SU-DHL-6 (cell line): ENCODE data around the gene PNPLA6.
"Not testable (repeated sequence)": the region's sequence is repeated elsewhere in the genome, so short reads cannot be mapped to it uniquely, and the experiment has no call there.

Experiments used
- EZH2phosphoT487 ChIP-seq: fragments of 200-600 bp; sonication (generic), shearing (Covaris generic); conservative IDR thresholded peaks from 2 replicates; pipeline ENCODE4 v1.6.1; 2018; ENCODE audit warnings: mild to moderate bottlenecking, antibody characterized with exemption, low read length, moderate library complexity, mixed read lengths
- TF ChIP-seq, protein P1 (sequence below): fragments of 200-600 bp; sonication (generic); IDR thresholded peaks from one replicate; pipeline ENCODE4 v1.5.1; 2017; ENCODE audit warnings: antibody characterized with exemption, mild to moderate bottlenecking, low read length, moderate library complexity; ENCODE audit not compliant: insufficient read depth, poor library complexity, severe bottlenecking

DNA sequence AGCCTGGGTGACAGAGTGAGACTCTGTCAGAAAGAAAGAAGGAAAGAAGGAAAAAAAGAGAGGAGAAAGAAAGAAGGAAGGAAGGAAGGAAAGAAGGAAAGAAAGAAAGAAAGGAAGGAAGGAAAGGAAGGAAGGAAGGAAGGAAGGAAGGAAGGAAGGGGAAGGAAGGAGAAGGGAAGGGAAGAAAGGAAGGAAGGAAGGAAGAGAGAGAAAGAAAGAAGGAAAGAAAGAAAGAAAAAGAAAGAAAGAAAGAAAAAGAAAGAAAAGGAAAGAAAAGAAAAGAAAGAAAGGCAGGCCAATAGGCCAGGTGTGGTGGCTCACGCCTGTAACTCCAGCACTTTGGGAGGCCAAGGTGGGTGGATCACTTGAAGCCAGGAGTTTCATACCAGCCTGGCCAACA is 41.9 kb downstream of the PNPLA6 start:
- TF ChIP-seq, protein P1, sequence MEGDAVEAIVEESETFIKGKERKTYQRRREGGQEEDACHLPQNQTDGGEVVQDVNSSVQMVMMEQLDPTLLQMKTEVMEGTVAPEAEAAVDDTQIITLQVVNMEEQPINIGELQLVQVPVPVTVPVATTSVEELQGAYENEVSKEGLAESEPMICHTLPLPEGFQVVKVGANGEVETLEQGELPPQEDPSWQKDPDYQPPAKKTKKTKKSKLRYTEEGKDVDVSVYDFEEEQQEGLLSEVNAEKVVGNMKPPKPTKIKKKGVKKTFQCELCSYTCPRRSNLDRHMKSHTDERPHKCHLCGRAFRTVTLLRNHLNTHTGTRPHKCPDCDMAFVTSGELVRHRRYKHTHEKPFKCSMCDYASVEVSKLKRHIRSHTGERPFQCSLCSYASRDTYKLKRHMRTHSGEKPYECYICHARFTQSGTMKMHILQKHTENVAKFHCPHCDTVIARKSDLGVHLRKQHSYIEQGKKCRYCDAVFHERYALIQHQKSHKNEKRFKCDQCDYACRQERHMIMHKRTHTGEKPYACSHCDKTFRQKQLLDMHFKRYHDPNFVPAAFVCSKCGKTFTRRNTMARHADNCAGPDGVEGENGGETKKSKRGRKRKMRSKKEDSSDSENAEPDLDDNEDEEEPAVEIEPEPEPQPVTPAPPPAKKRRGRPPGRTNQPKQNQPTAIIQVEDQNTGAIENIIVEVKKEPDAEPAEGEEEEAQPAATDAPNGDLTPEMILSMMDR, result not testable (repeated sequence)
- TF ChIP-seq EZH2phosphoT487, result not testable (repeated sequence)
